Measurements from ENCODE around the gene RHOC. TPM values are rescaled to one million over a fixed set of nuclear protein-coding genes. Genes with fewer than 3 reads are reported as not detected.
A peak's percentile ranks its signal among the peaks of the same experiment; 100 is the strongest.

Gene RHOC
- polyA plus RNA-seq, 1 of the 3 experiments (the other 2 are of a cell fraction), result 1,028 TPM

DNA sequence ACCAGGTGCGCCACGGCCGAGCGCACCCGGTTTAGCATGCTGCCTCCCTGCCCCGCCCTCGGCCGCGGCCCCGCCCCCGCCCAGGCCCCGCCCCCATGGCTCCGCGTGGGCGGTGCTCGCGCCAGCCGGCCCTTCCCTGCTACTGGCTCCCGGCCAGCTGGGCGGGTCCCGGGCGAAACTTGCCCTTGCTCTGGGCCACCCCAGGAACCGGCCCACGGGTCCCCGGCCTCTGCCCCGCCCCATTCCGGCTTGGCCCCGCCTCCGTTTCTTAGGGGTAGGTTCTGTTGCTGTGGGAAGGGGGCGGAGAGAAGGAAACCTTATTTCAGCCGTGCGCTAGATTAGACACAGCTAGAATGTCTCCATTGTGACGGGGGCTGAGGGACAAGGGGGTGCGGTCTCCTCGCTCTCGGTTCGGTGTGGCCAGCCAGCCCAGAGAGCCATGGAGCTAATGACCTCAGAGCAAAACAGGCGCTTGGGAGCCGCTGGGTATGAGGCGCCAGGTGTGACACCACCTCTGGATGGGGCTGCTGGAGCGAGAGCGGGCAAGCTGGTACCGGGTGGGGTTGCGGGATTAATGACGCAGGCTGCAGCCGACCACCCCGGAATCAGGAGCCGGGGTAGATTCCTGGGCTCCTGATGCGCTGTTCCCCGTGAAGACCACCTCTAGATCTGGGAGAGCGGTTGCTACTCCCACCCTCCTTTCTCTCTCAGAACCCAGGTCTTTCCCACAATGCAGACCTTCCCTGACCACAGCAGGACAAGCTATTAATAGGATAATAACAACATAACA, 8.5 kb upstream of the RHOC start, which contains the start of gene PPM1J:
Gene PPM1J (minus strand): TSS at position 69 of the 790 bp plus-strand sequence. CDS start 31 bp downstream, at position 38.
- Histone ChIP-seq H3K27ac (ENCODE audit: low read depth in 2 of 2, low read length in 1 of 2) (peak within 1 kb of the TSS in 1 of 2 experiments; percentile 29; a peak in 2 of 4 replicates), H3K9ac (peak within 1 kb of the TSS; percentile 22; the same call in 1 of the 2 replicates), H3K9me3 (no peaks in the 10 kb centered on the region)

More for the DNA sequence above, 8.5 kb upstream of the RHOC start, which contains the start of gene PPM1J:
- Histone ChIP-seq H3K79me2 (ENCODE audit: insufficient read depth) (no peaks in the 10 kb centered on the region), H3K4me2 (peak within 1 kb of the TSS; percentile 96), H3K36me3 (replicated peaks in 1 of 2; ENCODE audit: control insufficient read depth in 1 of 2, insufficient read depth in 2 of 2, low read length in 1 of 2) (no peaks in the 10 kb centered on the region), H3K4me3 (ENCODE audit: low read depth in 2 of 2, low read length in 1 of 2) (peak within 1 kb of the TSS; percentile 72 to 83), H3F3A (replicated peaks; ENCODE audit: insufficient read depth) (peaks cover 9% of the 10 kb centered on the region), H3K9me2 (no peaks in the 10 kb centered on the region), H4K20me1 (ENCODE audit: insufficient read depth) (no peaks in the 10 kb centered on the region), H3K27me3 (ENCODE audit: insufficient read depth) (no peaks in the 10 kb centered on the region), H2AFZ (ENCODE audit: low read depth) (peak within 1 kb of the TSS; percentile 96), H3K4me1 (ENCODE audit: control insufficient read depth in 1 of 2, insufficient read depth in 2 of 2, low read depth in 1 of 2, low read length in 1 of 2) (peaks cover 0 to 23% of the 10 kb centered on the region in 2 experiments; a peak in 1 of 4 replicates)
- TF ChIP-seq MXI1 (IDR thresholded peaks at IDR 0.05; ENCODE audit: low read depth, low read length) (peak; percentile 28; the same call in 1 of the 2 replicates), RXRA (IDR thresholded peaks at IDR 0.05; ENCODE audit: borderline replicate concordance, low read depth) (no peak), FOXM1 (IDR thresholded peaks at IDR 0.05; ENCODE audit: low read depth) (no peak), NFIC (IDR thresholded peaks at IDR 0.05; ENCODE audit: borderline replicate concordance) (peak; percentile 57), FOSL2 (IDR thresholded peaks at IDR 0.05; ENCODE audit: borderline replicate concordance, low read depth) (no peak)
- TF ChIP-seq, protein P1, sequence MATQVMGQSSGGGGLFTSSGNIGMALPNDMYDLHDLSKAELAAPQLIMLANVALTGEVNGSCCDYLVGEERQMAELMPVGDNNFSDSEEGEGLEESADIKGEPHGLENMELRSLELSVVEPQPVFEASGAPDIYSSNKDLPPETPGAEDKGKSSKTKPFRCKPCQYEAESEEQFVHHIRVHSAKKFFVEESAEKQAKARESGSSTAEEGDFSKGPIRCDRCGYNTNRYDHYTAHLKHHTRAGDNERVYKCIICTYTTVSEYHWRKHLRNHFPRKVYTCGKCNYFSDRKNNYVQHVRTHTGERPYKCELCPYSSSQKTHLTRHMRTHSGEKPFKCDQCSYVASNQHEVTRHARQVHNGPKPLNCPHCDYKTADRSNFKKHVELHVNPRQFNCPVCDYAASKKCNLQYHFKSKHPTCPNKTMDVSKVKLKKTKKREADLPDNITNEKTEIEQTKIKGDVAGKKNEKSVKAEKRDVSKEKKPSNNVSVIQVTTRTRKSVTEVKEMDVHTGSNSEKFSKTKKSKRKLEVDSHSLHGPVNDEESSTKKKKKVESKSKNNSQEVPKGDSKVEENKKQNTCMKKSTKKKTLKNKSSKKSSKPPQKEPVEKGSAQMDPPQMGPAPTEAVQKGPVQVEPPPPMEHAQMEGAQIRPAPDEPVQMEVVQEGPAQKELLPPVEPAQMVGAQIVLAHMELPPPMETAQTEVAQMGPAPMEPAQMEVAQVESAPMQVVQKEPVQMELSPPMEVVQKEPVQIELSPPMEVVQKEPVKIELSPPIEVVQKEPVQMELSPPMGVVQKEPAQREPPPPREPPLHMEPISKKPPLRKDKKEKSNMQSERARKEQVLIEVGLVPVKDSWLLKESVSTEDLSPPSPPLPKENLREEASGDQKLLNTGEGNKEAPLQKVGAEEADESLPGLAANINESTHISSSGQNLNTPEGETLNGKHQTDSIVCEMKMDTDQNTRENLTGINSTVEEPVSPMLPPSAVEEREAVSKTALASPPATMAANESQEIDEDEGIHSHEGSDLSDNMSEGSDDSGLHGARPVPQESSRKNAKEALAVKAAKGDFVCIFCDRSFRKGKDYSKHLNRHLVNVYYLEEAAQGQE (IDR thresholded peaks at IDR 0.05; ENCODE audit: low read depth, low read length), result no peak
- TF ChIP-seq, protein P2, sequence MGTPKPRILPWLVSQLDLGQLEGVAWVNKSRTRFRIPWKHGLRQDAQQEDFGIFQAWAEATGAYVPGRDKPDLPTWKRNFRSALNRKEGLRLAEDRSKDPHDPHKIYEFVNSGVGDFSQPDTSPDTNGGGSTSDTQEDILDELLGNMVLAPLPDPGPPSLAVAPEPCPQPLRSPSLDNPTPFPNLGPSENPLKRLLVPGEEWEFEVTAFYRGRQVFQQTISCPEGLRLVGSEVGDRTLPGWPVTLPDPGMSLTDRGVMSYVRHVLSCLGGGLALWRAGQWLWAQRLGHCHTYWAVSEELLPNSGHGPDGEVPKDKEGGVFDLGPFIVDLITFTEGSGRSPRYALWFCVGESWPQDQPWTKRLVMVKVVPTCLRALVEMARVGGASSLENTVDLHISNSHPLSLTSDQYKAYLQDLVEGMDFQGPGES (IDR thresholded peaks at IDR 0.05; ENCODE audit: low read depth, low read length), result no peak
- CTCF ChIA-PET, result interaction anchor here (0.6 to 11.8 kb wide), 61 partner anchors 7 to 422 kb away, joined by 3 to 754 read pairs (median 4); partner anchors contain the start of genes LRIG2, MOV10, RHOC and ST7L
- POLR2A ChIA-PET, result interaction anchor here (0.9 to 1.0 kb wide), 3 partner anchors 11 to 357 kb away, joined by 3 to 5 read pairs (median 4); partner anchors contain the start of gene MOV10
- peak; percentile 96 for DNase-seq
- 0% methylated on average over 11 of the region's 51 CpGs for WGBS (ENCODE audit: low lambda C conversion rate)

Data from SK-N-SH (cell line).